Measurements from ENCODE around the gene CD22.
"Not testable (repeated sequence)": the region's sequence is repeated elsewhere in the genome, so short reads cannot be mapped to it uniquely, and the experiment has no call there.

CD22 gene

DNA sequence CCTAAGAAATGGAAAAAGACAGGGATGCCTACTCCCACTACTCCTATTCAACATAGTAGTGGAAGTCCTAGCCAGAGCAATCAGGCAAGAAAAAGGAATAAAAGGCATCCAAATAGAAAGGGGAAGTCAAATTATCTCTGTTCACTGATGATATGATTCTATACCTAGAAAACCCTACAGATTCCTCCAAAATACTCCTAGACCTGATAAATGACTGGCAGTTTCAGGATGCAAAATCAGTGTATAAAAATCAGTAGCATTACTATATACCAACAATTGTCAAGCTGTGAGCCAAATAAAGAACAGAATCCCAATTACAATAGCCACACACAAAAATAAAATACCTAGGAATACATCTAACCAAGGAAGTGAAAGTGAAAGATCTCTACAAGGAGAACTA lies 40.5 kb downstream of the CD22 start:
- TF ChIP-seq, protein P1, sequence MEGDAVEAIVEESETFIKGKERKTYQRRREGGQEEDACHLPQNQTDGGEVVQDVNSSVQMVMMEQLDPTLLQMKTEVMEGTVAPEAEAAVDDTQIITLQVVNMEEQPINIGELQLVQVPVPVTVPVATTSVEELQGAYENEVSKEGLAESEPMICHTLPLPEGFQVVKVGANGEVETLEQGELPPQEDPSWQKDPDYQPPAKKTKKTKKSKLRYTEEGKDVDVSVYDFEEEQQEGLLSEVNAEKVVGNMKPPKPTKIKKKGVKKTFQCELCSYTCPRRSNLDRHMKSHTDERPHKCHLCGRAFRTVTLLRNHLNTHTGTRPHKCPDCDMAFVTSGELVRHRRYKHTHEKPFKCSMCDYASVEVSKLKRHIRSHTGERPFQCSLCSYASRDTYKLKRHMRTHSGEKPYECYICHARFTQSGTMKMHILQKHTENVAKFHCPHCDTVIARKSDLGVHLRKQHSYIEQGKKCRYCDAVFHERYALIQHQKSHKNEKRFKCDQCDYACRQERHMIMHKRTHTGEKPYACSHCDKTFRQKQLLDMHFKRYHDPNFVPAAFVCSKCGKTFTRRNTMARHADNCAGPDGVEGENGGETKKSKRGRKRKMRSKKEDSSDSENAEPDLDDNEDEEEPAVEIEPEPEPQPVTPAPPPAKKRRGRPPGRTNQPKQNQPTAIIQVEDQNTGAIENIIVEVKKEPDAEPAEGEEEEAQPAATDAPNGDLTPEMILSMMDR (IDR thresholded peaks at IDR 0.05; ENCODE audit: borderline replicate concordance, insufficient read depth, low read depth, low read length): no peak

DNA sequence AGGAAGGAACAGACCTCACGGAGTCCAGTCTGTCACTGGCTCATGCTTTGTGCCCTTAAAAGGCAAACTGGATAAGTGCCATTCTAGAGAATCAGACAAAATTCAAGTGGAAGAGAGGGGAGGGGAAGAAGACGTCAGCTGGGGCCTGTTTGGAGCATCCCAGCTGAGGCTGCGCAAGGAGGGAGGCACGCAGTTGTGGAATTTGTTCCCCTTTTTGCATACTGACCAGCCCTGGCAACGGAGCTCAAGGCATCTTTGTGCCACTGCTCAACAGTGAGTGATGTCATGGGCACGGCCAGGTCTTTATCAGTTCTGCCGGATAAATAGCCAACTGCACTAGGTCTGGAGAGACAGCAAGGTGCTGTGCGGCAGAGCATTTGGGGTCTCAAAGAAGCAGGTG lies 41.7 kb downstream of the CD22 start, which contains the start of gene GPR42:
Gene GPR42, plus strand, starts transcription at position 347 of the 400 bp plus-strand sequence. CDS start 292 bp downstream, outside the sequence.
- TF ChIP-seq, protein P1 (IDR thresholded peaks at IDR 0.05; ENCODE audit: borderline replicate concordance, insufficient read depth, low read depth, low read length): no peak

More for the DNA sequence above, 40.5 kb downstream of the CD22 start:
- no peak overlapping the region for H3K4me3 ChIP-seq (ENCODE audit: low read depth, low read length)

DNA sequence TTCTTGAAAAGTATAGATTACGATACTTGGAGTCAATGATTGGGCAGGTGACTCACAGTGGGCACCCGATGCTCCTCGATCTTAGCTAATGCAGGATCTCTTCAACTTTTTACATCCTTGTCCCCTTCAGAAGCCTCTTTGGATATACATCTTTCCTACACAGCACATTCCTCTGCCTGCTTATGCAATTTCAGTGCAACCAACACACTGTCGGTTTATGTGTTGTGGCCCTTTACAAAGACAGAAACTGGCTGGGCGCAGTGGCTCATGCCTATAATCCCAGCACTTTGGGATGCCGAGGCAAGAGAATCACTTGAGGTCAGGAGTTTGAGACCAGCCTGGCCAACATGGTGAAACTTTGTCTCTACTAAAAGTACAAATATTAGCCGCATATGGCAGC lies 44.5 kb downstream of the CD22 start:
- no peak overlapping the region for H3K4me3 ChIP-seq (ENCODE audit: low read depth, low read length)
- TF ChIP-seq, protein P1 (IDR thresholded peaks at IDR 0.05; ENCODE audit: borderline replicate concordance, insufficient read depth, low read depth, low read length): no peak

More for the DNA sequence above, 41.7 kb downstream of the CD22 start, which contains the start of gene GPR42:
- H3K4me3 ChIP-seq (ENCODE audit: low read depth, low read length): no peak within 1 kb of the TSS

DNA sequence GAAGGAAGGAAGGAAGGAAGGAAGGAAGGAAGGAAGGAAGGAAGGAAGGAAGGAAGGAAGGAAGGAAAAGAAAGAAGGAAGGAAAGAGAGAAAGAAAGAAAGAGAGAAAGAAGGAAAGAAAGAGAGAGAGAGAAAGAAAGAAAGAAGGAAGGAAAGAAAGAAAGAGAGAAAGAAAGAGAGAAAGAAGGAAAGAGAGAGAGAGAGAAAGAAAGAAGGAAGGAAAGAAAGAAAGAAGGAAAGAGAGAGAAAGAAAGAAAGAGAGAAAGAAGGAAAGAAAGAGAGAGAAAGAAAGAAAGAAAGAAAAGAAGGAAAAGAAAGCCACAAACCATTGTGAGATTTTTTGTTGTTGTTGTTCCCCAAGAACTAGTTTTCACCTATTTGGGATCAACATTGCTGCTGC lies 45.0 kb downstream of the CD22 start:
- not testable (repeated sequence) for H3K4me3 ChIP-seq (ENCODE audit: low read depth, low read length)

DNA sequence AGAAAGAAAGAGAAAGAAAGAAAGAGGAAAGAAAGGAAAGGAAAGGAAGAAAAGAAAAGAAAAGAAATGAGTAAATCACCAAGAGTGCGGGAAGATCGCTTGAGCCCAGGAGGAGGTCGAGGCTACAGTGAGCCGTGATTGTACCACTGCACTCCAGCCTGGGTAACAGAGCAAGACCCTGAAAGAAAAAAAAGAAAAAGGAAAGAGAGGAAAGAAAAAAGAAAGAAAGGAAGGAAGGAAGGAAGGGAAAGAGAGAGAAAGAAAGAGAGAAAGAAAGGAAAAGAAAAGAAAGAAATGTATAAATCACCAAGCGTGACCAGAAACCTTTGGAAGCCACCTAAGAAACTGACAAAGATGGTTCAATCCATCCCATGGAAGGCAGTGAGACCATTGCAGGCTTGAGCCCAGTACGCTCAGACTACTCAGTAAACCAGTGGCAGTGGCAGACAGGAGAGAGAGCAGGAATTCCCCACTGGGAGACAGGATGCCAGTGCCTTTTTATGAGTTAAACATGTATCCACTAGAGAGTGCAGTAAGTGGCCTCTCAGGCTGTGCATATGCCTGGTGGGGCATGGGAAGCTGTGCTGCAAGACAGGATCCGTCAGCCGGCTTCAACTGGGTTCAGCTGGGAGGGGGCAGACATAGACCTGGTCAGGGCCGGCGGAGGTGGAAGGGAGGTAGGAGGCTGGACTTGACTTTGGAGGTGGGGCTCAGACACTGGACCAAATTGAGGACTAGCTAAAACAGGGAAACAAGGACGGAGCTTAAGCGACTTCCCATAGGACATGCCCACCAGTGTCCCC lies 46.7 kb downstream of the CD22 start:
- no peak overlapping the region for H3K4me3 ChIP-seq (ENCODE audit: low read depth, low read length)
- TF ChIP-seq, protein P1 (IDR thresholded peaks at IDR 0.05; ENCODE audit: borderline replicate concordance, insufficient read depth, low read depth, low read length): no peak

DNA sequence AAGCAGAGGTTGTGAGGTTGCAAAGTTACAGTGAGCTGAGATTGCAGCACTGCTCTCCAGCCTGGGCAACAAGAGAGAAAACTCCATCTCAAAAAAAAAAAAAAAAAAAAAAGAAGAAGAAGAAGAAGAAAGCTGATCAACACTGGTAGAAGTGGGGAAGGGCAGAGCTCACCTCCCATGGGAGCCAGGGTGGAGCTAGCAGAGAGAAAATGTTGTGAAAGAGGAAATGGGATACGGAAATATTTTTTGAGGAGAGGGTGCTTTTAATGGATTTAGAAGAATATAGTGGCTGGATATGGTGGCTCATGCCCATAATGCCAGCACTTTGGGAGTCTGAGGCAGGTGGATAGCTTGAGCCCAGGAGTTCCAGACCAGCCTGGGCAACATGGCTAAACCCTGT lies 48.7 kb downstream of the CD22 start:
- TF ChIP-seq, protein P1 (IDR thresholded peaks at IDR 0.05; ENCODE audit: borderline replicate concordance, insufficient read depth, low read depth, low read length): no peak

DNA sequence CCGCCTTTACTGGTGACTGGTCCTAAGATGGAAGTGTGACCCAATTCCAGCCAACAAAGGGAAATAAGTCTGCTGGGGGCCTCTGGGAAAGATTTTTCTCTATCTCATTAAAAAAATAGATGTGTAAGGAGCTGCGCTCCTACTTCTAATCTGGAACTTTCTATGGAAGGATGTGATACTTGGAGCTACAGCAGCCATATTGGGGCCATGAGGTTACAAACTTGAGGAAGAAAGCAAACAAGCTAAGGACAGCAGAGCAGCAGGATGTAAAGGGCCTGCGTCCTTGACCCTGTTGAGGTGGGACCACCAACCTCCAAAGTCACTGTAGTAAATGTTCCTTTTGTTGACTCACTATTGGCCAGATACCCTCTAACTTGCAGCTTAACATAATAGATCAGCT lies 49.4 kb downstream of the CD22 start:
- no peak overlapping the region for H3K4me3 ChIP-seq (ENCODE audit: low read depth, low read length)
- TF ChIP-seq, protein P1 (IDR thresholded peaks at IDR 0.05; ENCODE audit: borderline replicate concordance, insufficient read depth, low read depth, low read length): no peak

More for the DNA sequence above, 48.7 kb downstream of the CD22 start:
- no peak overlapping the region for H3K4me3 ChIP-seq (ENCODE audit: low read depth, low read length)

DNA sequence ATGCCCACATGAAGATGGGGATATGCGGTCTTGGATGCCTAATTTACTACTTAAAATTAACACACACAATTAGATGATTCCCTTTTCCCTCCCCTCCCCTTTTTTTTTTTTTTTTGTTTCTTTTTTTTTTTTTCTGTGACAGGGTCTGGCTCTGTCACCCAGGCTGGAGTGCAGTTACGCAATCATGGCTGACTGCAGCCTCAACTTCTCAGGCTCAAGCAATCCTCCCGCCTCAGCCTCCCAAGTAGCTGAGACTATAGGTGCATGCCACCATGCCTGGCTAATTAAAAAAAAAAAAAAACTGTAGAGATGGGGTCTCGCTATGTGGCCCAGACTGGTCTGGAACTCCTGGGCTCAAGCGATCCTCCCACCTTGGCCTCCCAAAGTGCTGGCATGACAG lies 50.6 kb downstream of the CD22 start:
- H3K4me3 ChIP-seq (ENCODE audit: low read depth, low read length): not testable (repeated sequence)

All from GM12875 (cell line).